ENCODE measurements around the gene PHTF2. TPM values are rescaled to one million over a fixed set of nuclear protein-coding genes. Genes with fewer than 3 reads are reported as not detected.

The PHTF2 gene
- total RNA-seq, 1 experiment from 2014 or later, result 26.7 TPM

DNA sequence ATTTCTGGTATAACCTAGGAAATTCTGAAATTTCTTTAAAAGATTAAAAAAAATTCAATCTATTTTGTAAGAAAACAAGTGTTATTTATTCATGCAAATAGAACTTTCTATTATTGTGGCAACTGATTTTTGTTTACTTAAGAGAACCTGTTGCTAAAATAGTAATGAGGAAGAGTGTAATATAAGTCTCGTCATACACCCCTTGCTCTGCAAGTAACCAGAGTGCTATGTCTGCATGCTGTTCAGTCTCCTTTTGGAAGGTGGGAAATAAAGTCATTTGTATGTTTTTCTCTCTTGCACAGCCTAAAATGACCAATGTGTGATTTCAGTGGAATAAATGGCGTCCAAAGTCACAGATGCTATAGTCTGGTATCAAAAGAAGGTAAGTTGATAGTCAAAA is 41.3 kb downstream of the PHTF2 start:
- Histone ChIP-seq H3K27ac (ENCODE audit: low read depth, low read length) (no peak overlapping the region), H3K27me3 (ENCODE audit: insufficient read depth, low read length) (no peaks in the 10 kb centered on the region), H3K9me3 (ENCODE audit: control insufficient read depth in 1 of 2, insufficient read depth in 1 of 2, low read depth in 1 of 2, low read length in 2 of 2) (no peaks in the 10 kb centered on the region), H4K20me1 (ENCODE audit: insufficient read depth) (peaks cover 3% of the 10 kb centered on the region; the same call in 1 of the 2 replicates), H3K79me2 (ENCODE audit: insufficient read depth, low read length) (peaks cover 11% of the 10 kb centered on the region), H3K36me3 (ENCODE audit: control insufficient read depth in 1 of 2, insufficient read depth in 2 of 2, low read length in 2 of 2) (no peaks in the 10 kb centered on the region), H3K9ac (ENCODE audit: low read length) (no peak overlapping the region), H3K4me1 (ENCODE audit: control insufficient read depth in 1 of 2, insufficient read depth in 2 of 2, low read length in 2 of 2) (peaks cover 5 to 6% of the 10 kb centered on the region in 2 experiments), H3K9me2 (ENCODE audit: insufficient read depth) (no peaks in the 10 kb centered on the region), H3K4me3 (replicated peaks in 1 of 2; ENCODE audit: low read depth in 1 of 2, low read length in 2 of 2) (no peak overlapping the region), H2AFZ (ENCODE audit: low read depth, low read length, poor library complexity, severe bottlenecking) (no peak overlapping the region), H3K4me2 (ENCODE audit: low read length) (no peak overlapping the region)
- DNase-seq (ENCODE audit: low read depth, low spot score) (no peak), ATAC-seq (no peak)
- TF ChIP-seq ZFX (IDR thresholded peaks at IDR 0.05), result no peak
- CTCF ChIA-PET, result no interaction called here
- intact Hi-C loops (cut with micrococcal nuclease), result no loop called here
- RAD21 ChIA-PET (ENCODE audit: low non-redundant PET in 1 of 2, low total read pairs in 2 of 2, uncharacterized antibody in 2 of 2, unreplicated experiment in 2 of 2), result no interaction called here
- BruUV-seq (replicated peaks), result no TSS peak
- POLR2A ChIA-PET, result no interaction called here

DNA sequence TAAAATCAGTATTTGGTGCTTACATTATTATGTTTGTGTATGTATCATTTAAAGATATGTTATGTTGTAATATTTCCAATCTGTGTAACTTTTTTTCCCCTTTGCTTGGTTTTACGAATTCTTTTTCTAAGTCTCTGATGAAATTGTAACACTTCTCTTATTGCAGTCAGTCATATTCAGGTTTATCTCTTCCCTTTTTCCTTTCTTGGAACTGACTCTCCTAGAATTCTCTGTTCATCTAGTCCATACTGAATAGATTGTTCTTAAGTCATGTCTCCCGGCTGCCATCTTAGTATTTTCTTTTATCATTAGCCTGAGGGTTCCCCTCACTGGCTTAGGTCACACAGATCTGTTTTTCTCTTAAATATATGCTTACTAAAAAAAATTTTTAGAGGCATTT is 44.6 kb downstream of the PHTF2 start:
- H3K36me3 ChIP-seq (ENCODE audit: control insufficient read depth in 1 of 2, insufficient read depth in 2 of 2, low read length in 2 of 2), result no peaks in the 10 kb centered on the region
- ChIA-PET CTCF (no interaction called here), RAD21 (ENCODE audit: low non-redundant PET in 1 of 2, low total read pairs in 2 of 2, uncharacterized antibody in 2 of 2, unreplicated experiment in 2 of 2) (no interaction called here), POLR2A (no interaction called here)
- no peaks in the 10 kb centered on the region for H3K9me3 ChIP-seq (ENCODE audit: control insufficient read depth in 1 of 2, insufficient read depth in 1 of 2, low read depth in 1 of 2, low read length in 2 of 2)
- DNase-seq (ENCODE audit: low read depth, low spot score) (no peak), ATAC-seq (no peak)
- no peaks in the 10 kb centered on the region; the same call in 1 of the 2 replicates for H3K9me2 ChIP-seq (ENCODE audit: insufficient read depth)
- H3K79me2 ChIP-seq (ENCODE audit: insufficient read depth, low read length), result 0 out of 2 replicates have a peak, but pooled peaks cover under 1% of the 10 kb centered on the region
- no peaks in the 10 kb centered on the region for H3K27me3 ChIP-seq (ENCODE audit: insufficient read depth, low read length)
- peaks cover 3% of the 10 kb centered on the region; the same call in 1 of the 2 replicates for H4K20me1 ChIP-seq (ENCODE audit: insufficient read depth)
- no peak overlapping the region for H3K4me3 ChIP-seq (replicated peaks in 1 of 2; ENCODE audit: low read depth in 1 of 2, low read length in 2 of 2)
- H3K4me2 ChIP-seq (ENCODE audit: low read length), result no peak overlapping the region
- H2AFZ ChIP-seq (ENCODE audit: low read depth, low read length, poor library complexity, severe bottlenecking), result no peak overlapping the region
- intact Hi-C loops (cut with micrococcal nuclease), result no loop called here
- TF ChIP-seq RAD21 (IDR thresholded peaks at IDR 0.05; ENCODE audit: low read depth) (no peak), FOSL1 (IDR thresholded peaks at IDR 0.05; ENCODE audit: low read depth) (no peak), CEBPB (IDR thresholded peaks at IDR 0.05; ENCODE audit: low read depth) (no peak), POLR2A (IDR thresholded peaks at IDR 0.05; ENCODE audit: borderline replicate concordance, extremely low read depth, insufficient read depth, insufficient read length) (no peak), EZH2 (IDR thresholded peaks at IDR 0.05) (no peak), TCF7L2 (IDR thresholded peaks at IDR 0.05; ENCODE audit: borderline replicate concordance, extremely low read depth, insufficient read depth, insufficient read length) (no peak), CBX3 (IDR thresholded peaks at IDR 0.05; ENCODE audit: low read depth) (no peak), ZNF274 (IDR thresholded peaks at IDR 0.05; ENCODE audit: low read depth, low read length) (no peak), YY1 (IDR thresholded peaks at IDR 0.05; ENCODE audit: extremely low read depth, insufficient replicate concordance, low read depth, low read length) (no peak), SRF (IDR thresholded peaks at IDR 0.05; ENCODE audit: low read depth) (no peak), EGR1 (IDR thresholded peaks at IDR 0.05; ENCODE audit: low read depth) (no peak), SIN3A (IDR thresholded peaks at IDR 0.05; ENCODE audit: low read depth) (no peak), SP1 (IDR thresholded peaks at IDR 0.05; ENCODE audit: low read depth) (no peak)
- TF ChIP-seq, protein P1, sequence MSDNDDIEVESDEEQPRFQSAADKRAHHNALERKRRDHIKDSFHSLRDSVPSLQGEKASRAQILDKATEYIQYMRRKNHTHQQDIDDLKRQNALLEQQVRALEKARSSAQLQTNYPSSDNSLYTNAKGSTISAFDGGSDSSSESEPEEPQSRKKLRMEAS (IDR thresholded peaks at IDR 0.05), result no peak
- TF ChIP-seq, protein P2, sequence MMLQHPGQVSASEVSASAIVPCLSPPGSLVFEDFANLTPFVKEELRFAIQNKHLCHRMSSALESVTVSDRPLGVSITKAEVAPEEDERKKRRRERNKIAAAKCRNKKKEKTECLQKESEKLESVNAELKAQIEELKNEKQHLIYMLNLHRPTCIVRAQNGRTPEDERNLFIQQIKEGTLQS (IDR thresholded peaks at IDR 0.05), result no peak
- TF ChIP-seq, protein P3, sequence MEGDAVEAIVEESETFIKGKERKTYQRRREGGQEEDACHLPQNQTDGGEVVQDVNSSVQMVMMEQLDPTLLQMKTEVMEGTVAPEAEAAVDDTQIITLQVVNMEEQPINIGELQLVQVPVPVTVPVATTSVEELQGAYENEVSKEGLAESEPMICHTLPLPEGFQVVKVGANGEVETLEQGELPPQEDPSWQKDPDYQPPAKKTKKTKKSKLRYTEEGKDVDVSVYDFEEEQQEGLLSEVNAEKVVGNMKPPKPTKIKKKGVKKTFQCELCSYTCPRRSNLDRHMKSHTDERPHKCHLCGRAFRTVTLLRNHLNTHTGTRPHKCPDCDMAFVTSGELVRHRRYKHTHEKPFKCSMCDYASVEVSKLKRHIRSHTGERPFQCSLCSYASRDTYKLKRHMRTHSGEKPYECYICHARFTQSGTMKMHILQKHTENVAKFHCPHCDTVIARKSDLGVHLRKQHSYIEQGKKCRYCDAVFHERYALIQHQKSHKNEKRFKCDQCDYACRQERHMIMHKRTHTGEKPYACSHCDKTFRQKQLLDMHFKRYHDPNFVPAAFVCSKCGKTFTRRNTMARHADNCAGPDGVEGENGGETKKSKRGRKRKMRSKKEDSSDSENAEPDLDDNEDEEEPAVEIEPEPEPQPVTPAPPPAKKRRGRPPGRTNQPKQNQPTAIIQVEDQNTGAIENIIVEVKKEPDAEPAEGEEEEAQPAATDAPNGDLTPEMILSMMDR (IDR thresholded peaks at IDR 0.05 in 2 of 3, conservative IDR thresholded peaks at IDR 0.05 in 1 of 3; ENCODE audit: borderline replicate concordance in 1 of 3, insufficient read depth in 1 of 3, low read depth in 2 of 3, low read length in 2 of 3), result no peak
- H3K4me1 ChIP-seq (ENCODE audit: control insufficient read depth in 1 of 2, insufficient read depth in 2 of 2, low read length in 2 of 2), result no peaks in the 10 kb centered on the region
- no peak overlapping the region for H3K27ac ChIP-seq (ENCODE audit: low read depth, low read length)
- H3K9ac ChIP-seq (ENCODE audit: low read length), result no peak overlapping the region
- BruUV-seq (replicated peaks), result no TSS peak

Measured in HCT116 (cell line).